GM12878 (cell line): Measurements from ENCODE around the gene EDC3. TPM values are rescaled to one million over a fixed set of nuclear protein-coding genes. Genes with fewer than 3 reads are reported as not detected.

Experiments
- ATAC-seq: fragments of 200-7000 bp; cut with Tn5 transposase; 3 replicates; pipeline ENCODE4 v1.9.1; 2020; ENCODE audit warnings: mild to moderate bottlenecking, moderate library complexity
- BruUV-seq: library from RNA; stranded (reverse); fragments of 400-500 nt; replicated peaks from 2 replicates; lab custom pipeline; 2021; lab: Mats Ljungman, UMichigan
- CTCF ChIA-PET: fragments of 300-600 bp; sonication (Branson Sonifier 250); formaldehyde crosslinking; extraction: SDS; loops from one replicate; lab custom pipeline; 2021; ENCODE audit warnings: inconsistent platforms; lab: Yijun Ruan, JAX
- POLR2A ChIA-PET: fragments of 350-600 bp; formaldehyde crosslinking; extraction: SDS; loops from one replicate; lab custom pipeline; 2021; ENCODE audit warnings: inconsistent platforms; lab: Charles Lee
- RAD21 ChIA-PET: fragments of 300-600 bp; sonication (Branson Sonifier 250); formaldehyde crosslinking; loops from one replicate; lab custom pipeline; 2023; ENCODE audit warnings: antibody characterized with exemption; ENCODE audit not compliant: unreplicated experiment; lab: Charles Lee
- SMC1A ChIA-PET: fragments of 300-600 bp; sonication (Branson Sonifier 250); formaldehyde crosslinking; loops from one replicate; lab custom pipeline; 2023; ENCODE audit not compliant: unreplicated experiment, uncharacterized antibody; lab: Charles Lee
- DNase-seq: peaks from one replicate; pipeline ENCODE4 v3.0.0-alpha.2; 2011; ENCODE audit warnings: low read depth, low spot score
- FAIRE-seq: peaks from 3 replicates; lab custom pipeline; 2011; peaks lifted over from hg19 to GRCh38; lab: Jason Lieb, UNC
- H2AFZ ChIP-seq: 2 replicates; pipeline ENCODE4 v1.6.0; 2011; ENCODE audit warnings: low read depth, low read length, control low read depth; ENCODE audit not compliant: control insufficient read depth
- H3K27ac ChIP-seq: 2 replicates; pipeline ENCODE4 v1.5.1; 2011; ENCODE audit warnings: control low read depth; ENCODE audit not compliant: control insufficient read depth, insufficient read depth
- H3K27me3 ChIP-seq, 2 experiments: replicated peaks in 1 of 2; 2 replicates each; pipeline versions ENCODE4 v1.6.0 to v1.6.1; 2011; ENCODE audit warnings: low read length in 1 of 2; ENCODE audit not compliant: control insufficient read depth in 2 of 2, insufficient read depth in 2 of 2
- H3K36me3 ChIP-seq, 2 experiments: 2 replicates each; pipeline ENCODE4 v1.5.1; 2011; ENCODE audit warnings: low read length in 1 of 2; ENCODE audit not compliant: control insufficient read depth in 2 of 2, insufficient read depth in 2 of 2
- H3K4me1 ChIP-seq: 2 replicates; pipeline ENCODE4 v1.6.1; 2011; ENCODE audit warnings: mild to moderate bottlenecking, low read length, moderate library complexity, mixed read lengths; ENCODE audit not compliant: control insufficient read depth, insufficient read depth
- H3K4me2 ChIP-seq: 2 replicates; pipeline ENCODE4 v1.6.0; 2011; ENCODE audit warnings: control low read depth; ENCODE audit not compliant: control insufficient read depth, insufficient read depth
- H3K4me3 ChIP-seq: fragments of 200-600 bp; sonication (generic); 2 replicates; pipeline ENCODE4 v1.5.1; 2016
- H3K79me2 ChIP-seq: 2 replicates; pipeline ENCODE4 v1.6.0; 2011; ENCODE audit warnings: low read length; ENCODE audit not compliant: control insufficient read depth, insufficient read depth
- H3K9ac ChIP-seq: 2 replicates; pipeline ENCODE4 v1.8.0; 2011; ENCODE audit warnings: low read length, control low read depth, mixed read lengths; ENCODE audit not compliant: control insufficient read depth, insufficient read depth
- H3K9me3 ChIP-seq: replicated peaks from 3 replicates; pipeline ENCODE4 v1.5.1; 2011; ENCODE audit warnings: mild to moderate bottlenecking, low read length; ENCODE audit not compliant: control insufficient read depth, insufficient read depth
- H4K20me1 ChIP-seq: 2 replicates; pipeline ENCODE4 v1.6.0; 2011; ENCODE audit not compliant: control insufficient read depth, insufficient read depth
- BCL3 ChIP-seq: IDR thresholded peaks from 2 replicates; pipeline ENCODE4 v1.6.1; 2011; ENCODE audit warnings: borderline replicate concordance, low read depth, mild to moderate bottlenecking, moderate library complexity, low read length; ENCODE audit not compliant: insufficient read depth, poor library complexity, severe bottlenecking
- BHLHE40 ChIP-seq, 2 experiments: fragments of 450-650 bp in 1 of 2; IDR thresholded peaks; 2 replicates each; pipeline ENCODE4 v1.6.1; 2011 to 2017; ENCODE audit warnings: low read depth in 2 of 2, borderline replicate concordance in 1 of 2, improper control_type of control experiment in 1 of 2, low read length in 1 of 2, mild to moderate bottlenecking in 1 of 2
- EP300 ChIP-seq, 2 experiments: fragments of 150-350 bp in 1 of 2; IDR thresholded peaks; 2 replicates each; pipeline ENCODE4 v1.6.1; 2011 to 2012; ENCODE audit warnings: low read depth in 2 of 2, low read length in 2 of 2, borderline replicate concordance in 1 of 2, improper control_type of control experiment in 1 of 2, inconsistent platforms in 1 of 2; ENCODE audit not compliant: control insufficient read depth in 1 of 2
- IKZF1 ChIP-seq: fragments of 450-650 bp; conservative IDR thresholded peaks from 2 replicates; pipeline ENCODE4 v1.6.1; 2017; ENCODE audit warnings: antibody characterized with exemption, mild to moderate bottlenecking
- LARP7 ChIP-seq: fragments of 450-650 bp; IDR thresholded peaks from 2 replicates; pipeline ENCODE4 v1.6.1; 2017; ENCODE audit warnings: mild to moderate bottlenecking
- NR2C1 ChIP-seq: fragments of 450-650 bp; IDR thresholded peaks from 2 replicates; pipeline ENCODE4 v1.6.1; 2017; ENCODE audit warnings: antibody characterized with exemption, mild to moderate bottlenecking, moderate library complexity
- RAD21 ChIP-seq: IDR thresholded peaks from 2 replicates; pipeline ENCODE4 v1.6.1; 2011; ENCODE audit warnings: mild to moderate bottlenecking, low read depth, low read length, moderate library complexity; ENCODE audit not compliant: insufficient read depth
- RBBP5 ChIP-seq: fragments of 200-600 bp; sonication (generic); conservative IDR thresholded peaks from 2 replicates; pipeline ENCODE4 v1.6.1; 2016
- SMARCA5 ChIP-seq: fragments of 450-650 bp; IDR thresholded peaks from 2 replicates; pipeline ENCODE4 v1.6.1; 2017; ENCODE audit warnings: mild to moderate bottlenecking
- STAT3 ChIP-seq: IDR thresholded peaks from 2 replicates; pipeline ENCODE4 v1.6.1; 2011; ENCODE audit warnings: low read depth, low read length, improper control_type of control experiment
- TCF3 ChIP-seq: IDR thresholded peaks from 2 replicates; pipeline ENCODE4 v1.6.1; 2012; ENCODE audit warnings: low read depth, mild to moderate bottlenecking, low read length, borderline replicate concordance; ENCODE audit not compliant: insufficient read depth
- ZNF622 ChIP-seq: fragments of 450-650 bp; IDR thresholded peaks from 2 replicates; pipeline ENCODE4 v1.6.1; 2017; ENCODE audit warnings: mild to moderate bottlenecking, inconsistent platforms
- ZSCAN29 ChIP-seq: fragments of 450-650 bp; IDR thresholded peaks from 2 replicates; pipeline ENCODE4 v1.6.1; 2017; ENCODE audit warnings: mild to moderate bottlenecking, moderate library complexity
- WGBS: methylation state at CpG from one replicate; pipeline ENCODE4 v1.1.6; 2016; ENCODE audit warnings: low lambda C conversion rate; ENCODE audit not compliant: insufficient replicate concordance, insufficient coverage; ENCODE audit errors: missing lambda C conversion rate; 5-methylcytosine and 5-hydroxymethylcytosine counted together
- in situ Hi-C: fragments of 300-500 bp; cut with MboI; formaldehyde crosslinking; loops from 9 replicates; pipeline ENCODE4 v1.14.3; 2018; ENCODE audit warnings: mixed read lengths
- intact Hi-C: fragments of 100-400 bp; cut with micrococcal nuclease; formaldehyde crosslinking; loops from one replicate; pipeline ENCODE4 v1.14.2; 2022; ENCODE audit not compliant: unreplicated experiment
- polyA plus RNA-seq, 11 experiments: library from polyadenylated mRNA; depleted of rRNA in 4 of 11; unstranded in 6 of 11; stranded (reverse) in 5 of 11; fragments of >200 nt; fragmentation: Nextera tagmentation in 4 of 11; fragmentation: Illumina TruSeq in 1 of 11; extraction: Ambion mirVana in 4 of 11; extraction: Trizol in 1 of 11; gene quantifications; 1 replicate in 1 of 11; 2 replicates in 10 of 11; pipeline versions ENCODE4 v1.2.1 to v1.2.3, GENCODE V29; 2011 to 2016; ENCODE audit warnings: inconsistent platforms in 2 of 11, missing spikeins in 2 of 11, low read depth in 1 of 11
- total RNA-seq, 4 experiments: library from RNA; depleted of rRNA in 3 of 4; stranded (reverse); fragments of >200 nt in 3 of 4; fragmentation: Illumina TruSeq in 1 of 4; extraction: Trizol in 1 of 4; gene quantifications; 2 replicates each; pipeline versions ENCODE4 v1.2.1 to v1.2.3, GENCODE V29; 2013 to 2021
- TF ChIP-seq, protein P1 (sequence below): fragments of 450-650 bp; formaldehyde crosslinking; IDR thresholded peaks from 2 replicates; pipeline ENCODE4 v1.5.0; 2022; ENCODE audit warnings: mild to moderate bottlenecking, missing genetic modification characterization

Gene EDC3
- total and polyA plus RNA-seq, 10 of the 15 experiments (the other 5 are each of a cell fraction or from before 2014, with no cell fraction given) = 11.8 to 48.4 (median 35.3) TPM

- no peak overlapping the region for H3K27ac ChIP-seq
- no TSS peak for BruUV-seq
- POLR2A ChIA-PET = no interaction called here
- H3K79me2 ChIP-seq = peaks cover 63% of the 10 kb centered on the region
- WGBS = 43% methylated on average over 20 of the region's 23 CpGs
- SMC1A ChIA-PET = interaction anchor here (0.8 to 1.2 kb wide), 3 partner anchors 11 to 246 kb away, joined by 3 to 4 read pairs (median 4); no protein-coding TSS in a partner anchor
- DNase-seq (no peak), ATAC-seq (peak; percentile 88), FAIRE-seq (peak; percentile 89)
- H3K4me1 ChIP-seq = peaks cover 21% of the 10 kb centered on the region
- H3K27me3 ChIP-seq = no peaks in the 10 kb centered on the region
- H3K9me3 ChIP-seq = no peaks in the 10 kb centered on the region
- intact Hi-C loops = loop anchor here (2.0 kb wide), 1 partner anchor 246 kb away; no protein-coding TSS in a partner anchor
- in situ Hi-C loops = loop anchor here (5.0 kb wide), 1 partner anchor 244 kb away; no protein-coding TSS in a partner anchor
- peaks cover 60 to 63% of the 10 kb centered on the region in 2 experiments for H3K36me3 ChIP-seq
- H4K20me1 ChIP-seq = peaks cover 31% of the 10 kb centered on the region
- RAD21 ChIA-PET = no interaction called here
- H3K4me3 ChIP-seq = no peak overlapping the region
- H3K4me2 ChIP-seq = peak overlapping the region; percentile 63; the same call in 1 of the 2 replicates
- peak overlapping the region; percentile 16; the same call in 1 of the 2 replicates for H3K9ac ChIP-seq
- CTCF ChIA-PET = interaction anchor here (0.6 to 18.5 kb wide), 15 partner anchors 8 to 260 kb away, joined by 3 to 206 read pairs (median 4); no protein-coding TSS in a partner anchor
- H2AFZ ChIP-seq = no peak overlapping the region
- TF ChIP-seq, protein P1, sequence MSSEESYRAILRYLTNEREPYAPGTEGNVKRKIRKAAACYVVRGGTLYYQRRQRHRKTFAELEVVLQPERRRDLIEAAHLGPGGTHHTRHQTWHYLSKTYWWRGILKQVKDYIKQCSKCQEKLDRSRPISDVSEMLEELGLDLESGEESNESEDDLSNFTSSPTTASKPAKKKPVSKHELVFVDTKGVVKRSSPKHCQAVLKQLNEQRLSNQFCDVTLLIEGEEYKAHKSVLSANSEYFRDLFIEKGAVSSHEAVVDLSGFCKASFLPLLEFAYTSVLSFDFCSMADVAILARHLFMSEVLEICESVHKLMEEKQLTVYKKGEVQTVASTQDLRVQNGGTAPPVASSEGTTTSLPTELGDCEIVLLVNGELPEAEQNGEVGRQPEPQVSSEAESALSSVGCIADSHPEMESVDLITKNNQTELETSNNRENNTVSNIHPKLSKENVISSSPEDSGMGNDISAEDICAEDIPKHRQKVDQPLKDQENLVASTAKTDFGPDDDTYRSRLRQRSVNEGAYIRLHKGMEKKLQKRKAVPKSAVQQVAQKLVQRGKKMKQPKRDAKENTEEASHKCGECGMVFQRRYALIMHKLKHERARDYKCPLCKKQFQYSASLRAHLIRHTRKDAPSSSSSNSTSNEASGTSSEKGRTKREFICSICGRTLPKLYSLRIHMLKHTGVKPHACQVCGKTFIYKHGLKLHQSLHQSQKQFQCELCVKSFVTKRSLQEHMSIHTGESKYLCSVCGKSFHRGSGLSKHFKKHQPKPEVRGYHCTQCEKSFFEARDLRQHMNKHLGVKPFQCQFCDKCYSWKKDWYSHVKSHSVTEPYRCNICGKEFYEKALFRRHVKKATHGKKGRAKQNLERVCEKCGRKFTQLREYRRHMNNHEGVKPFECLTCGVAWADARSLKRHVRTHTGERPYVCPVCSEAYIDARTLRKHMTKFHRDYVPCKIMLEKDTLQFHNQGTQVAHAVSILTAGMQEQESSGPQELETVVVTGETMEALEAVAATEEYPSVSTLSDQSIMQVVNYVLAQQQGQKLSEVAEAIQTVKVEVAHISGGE (CRISPR knock-in tag) = no peak
- 0 out of 2 replicates have a peak, but pooled peaks have one; percentile 15 for TF ChIP-seq IKZF1
- TF ChIP-seq RBBP5 = no peak
- TF ChIP-seq SMARCA5 = peak; percentile 95
- TF ChIP-seq BHLHE40 (IDR thresholded peaks at IDR 0.05; ENCODE audit: borderline replicate concordance in 1 of 2, low read depth in 2 of 2, low read length in 1 of 2) = 0 out of 4 replicates have a peak, but pooled peaks of 1 of the 2 experiments have one; percentile 14
- peak; percentile 29; the same call in 1 of the 2 replicates for TF ChIP-seq NR2C1
- peak; percentile 71 for TF ChIP-seq RAD21
- no peak for TF ChIP-seq TCF3
- TF ChIP-seq ZNF622 = no peak
- TF ChIP-seq STAT3 = no peak
- TF ChIP-seq EP300 (IDR thresholded peaks at IDR 0.05; ENCODE audit: borderline replicate concordance in 1 of 2, control insufficient read depth in 1 of 2, low read depth in 2 of 2, low read length in 2 of 2) = no peak
- no peak for TF ChIP-seq BCL3
- peak; percentile 35; the same call in 1 of the 2 replicates for TF ChIP-seq LARP7
- TF ChIP-seq ZSCAN29 = no peak
Observed at GRCh38 chr15:74620636-74621545, 74.9 kb downstream of the EDC3 start.
